ENCODE measurements around the gene CCL7. TPM values are rescaled to one million over a fixed set of nuclear protein-coding genes. Genes with fewer than 3 reads are reported as not detected.

Gene CCL7
- total RNA-seq, 1 donor from 2014 or later: not detected

- TF ChIP-seq CTCF (IDR thresholded peaks at IDR 0.05; ENCODE audit: insufficient read depth, low read depth, low read length): no peak
- TF ChIP-seq EZH2 (IDR thresholded peaks at IDR 0.05; ENCODE audit: insufficient read depth, low read length): no peak
- H3K36me3 ChIP-seq (ENCODE audit: insufficient read depth, low read length): no peaks in the 10 kb centered on the region
- H3K9ac ChIP-seq (ENCODE audit: low read length): peak overlapping the region; percentile 84
- no peak for DNase-seq (ENCODE audit: low read depth)
- no peaks in the 10 kb centered on the region for H3K27me3 Mint-ChIP-seq (ENCODE audit: low read depth, unreplicated experiment)
- no peak overlapping the region for H3K27ac Mint-ChIP-seq (ENCODE audit: unreplicated experiment)
- peaks cover 41% of the 10 kb centered on the region for H3K4me1 ChIP-seq (ENCODE audit: insufficient read depth, low read length)
- H3K4me1 Mint-ChIP-seq (ENCODE audit: low read depth, unreplicated experiment): peaks cover 39% of the 10 kb centered on the region
- H3K27me3 ChIP-seq (ENCODE audit: insufficient read depth, low read length): no peaks in the 10 kb centered on the region
- H3K79me2 ChIP-seq (ENCODE audit: insufficient read depth, low read length): no peaks in the 10 kb centered on the region
- H3K4me3 ChIP-seq (ENCODE audit: insufficient read depth, low read depth, low read length): no peak overlapping the region
- no peak for FAIRE-seq
- H3K27ac ChIP-seq (ENCODE audit: low read depth, low read length): peak overlapping the region; percentile 98
- H4K20me1 ChIP-seq (ENCODE audit: insufficient read depth, low read length): no peaks in the 10 kb centered on the region
- H3K4me3 Mint-ChIP-seq (ENCODE audit: unreplicated experiment): no peak overlapping the region
- H3K4me2 ChIP-seq (ENCODE audit: low read length): no peak overlapping the region
- H2AFZ ChIP-seq (ENCODE audit: low read depth, low read length): no peak overlapping the region
- H3K9me3 ChIP-seq (ENCODE audit: insufficient read depth, low read depth, low read length): no peaks in the 10 kb centered on the region
- H3K9me3 Mint-ChIP-seq (ENCODE audit: unreplicated experiment): no peaks in the 10 kb centered on the region
- H3K36me3 Mint-ChIP-seq (ENCODE audit: low read depth, unreplicated experiment): no peaks in the 10 kb centered on the region
Measured at GRCh38 chr17:34237458-34237857, 32.6 kb upstream of the CCL7 start.

GRCh38 chr17:34241062-34241461 is 29.0 kb upstream of the CCL7 start:
- H3K36me3 ChIP-seq (ENCODE audit: insufficient read depth, low read length): no peaks in the 10 kb centered on the region
- no peak overlapping the region for H3K4me3 Mint-ChIP-seq (ENCODE audit: unreplicated experiment)
- H2AFZ ChIP-seq (ENCODE audit: low read depth, low read length): no peak overlapping the region
- no peak overlapping the region for H3K27ac ChIP-seq (ENCODE audit: low read depth, low read length)
- no peaks in the 10 kb centered on the region for H4K20me1 ChIP-seq (ENCODE audit: insufficient read depth, low read length)
- TF ChIP-seq EZH2 (IDR thresholded peaks at IDR 0.05; ENCODE audit: insufficient read depth, low read length): no peak
- no peak for TF ChIP-seq CTCF (IDR thresholded peaks at IDR 0.05; ENCODE audit: insufficient read depth, low read depth, low read length)
- H3K4me1 Mint-ChIP-seq (ENCODE audit: low read depth, unreplicated experiment): peaks cover 35% of the 10 kb centered on the region
- no peaks in the 10 kb centered on the region for H3K9me3 ChIP-seq (ENCODE audit: insufficient read depth, low read depth, low read length)
- no peaks in the 10 kb centered on the region for H3K79me2 ChIP-seq (ENCODE audit: insufficient read depth, low read length)
- H3K4me2 ChIP-seq (ENCODE audit: low read length): no peak overlapping the region
- H3K36me3 Mint-ChIP-seq (ENCODE audit: low read depth, unreplicated experiment): no peaks in the 10 kb centered on the region
- no peaks in the 10 kb centered on the region for H3K27me3 Mint-ChIP-seq (ENCODE audit: low read depth, unreplicated experiment)
- peaks cover 36% of the 10 kb centered on the region for H3K4me1 ChIP-seq (ENCODE audit: insufficient read depth, low read length)
- DNase-seq (ENCODE audit: low read depth): peak; percentile 32
- no peak for FAIRE-seq
- H3K4me3 ChIP-seq (ENCODE audit: insufficient read depth, low read depth, low read length): no peak overlapping the region
- H3K27me3 ChIP-seq (ENCODE audit: insufficient read depth, low read length): no peaks in the 10 kb centered on the region
- no peaks in the 10 kb centered on the region for H3K9me3 Mint-ChIP-seq (ENCODE audit: unreplicated experiment)
- H3K9ac ChIP-seq (ENCODE audit: low read length): no peak overlapping the region
- no peak overlapping the region for H3K27ac Mint-ChIP-seq (ENCODE audit: unreplicated experiment)

GRCh38 chr17:34242587-34243363 is 27.2 kb upstream of the CCL7 start:
- H4K20me1 ChIP-seq (ENCODE audit: insufficient read depth, low read length): no peaks in the 10 kb centered on the region
- no peaks in the 10 kb centered on the region for H3K79me2 ChIP-seq (ENCODE audit: insufficient read depth, low read length)
- Mint-ChIP-seq H3K4me1 (ENCODE audit: low read depth, unreplicated experiment) (peaks cover 22% of the 10 kb centered on the region), H3K36me3 (ENCODE audit: low read depth, unreplicated experiment) (no peaks in the 10 kb centered on the region), H3K4me3 (ENCODE audit: unreplicated experiment) (no peak overlapping the region), H3K27me3 (ENCODE audit: low read depth, unreplicated experiment) (peaks cover 2% of the 10 kb centered on the region), H3K27ac (ENCODE audit: unreplicated experiment) (no peak overlapping the region), H3K9me3 (ENCODE audit: unreplicated experiment) (peaks cover 4% of the 10 kb centered on the region)
- no peak for TF ChIP-seq CTCF (IDR thresholded peaks at IDR 0.05; ENCODE audit: insufficient read depth, low read depth, low read length)
- no peak for TF ChIP-seq EZH2 (IDR thresholded peaks at IDR 0.05; ENCODE audit: insufficient read depth, low read length)
- no peak overlapping the region for H3K27ac ChIP-seq (ENCODE audit: low read depth, low read length)
- H3K4me3 ChIP-seq (ENCODE audit: insufficient read depth, low read depth, low read length): no peak overlapping the region
- H3K4me2 ChIP-seq (ENCODE audit: low read length): no peak overlapping the region
- no peak for DNase-seq (ENCODE audit: low read depth)
- H3K9ac ChIP-seq (ENCODE audit: low read length): no peak overlapping the region
- peaks cover 33% of the 10 kb centered on the region for H3K4me1 ChIP-seq (ENCODE audit: insufficient read depth, low read length)
- H2AFZ ChIP-seq (ENCODE audit: low read depth, low read length): no peak overlapping the region
- no peak for FAIRE-seq
- no peaks in the 10 kb centered on the region for H3K9me3 ChIP-seq (ENCODE audit: insufficient read depth, low read depth, low read length)
- no peaks in the 10 kb centered on the region for H3K36me3 ChIP-seq (ENCODE audit: insufficient read depth, low read length)
- H3K27me3 ChIP-seq (ENCODE audit: insufficient read depth, low read length): no peaks in the 10 kb centered on the region

Data from astrocyte (in vitro differentiated cells and primary cell).